ENCODE measurements around the gene PNKP.

The PNKP gene

DNA sequence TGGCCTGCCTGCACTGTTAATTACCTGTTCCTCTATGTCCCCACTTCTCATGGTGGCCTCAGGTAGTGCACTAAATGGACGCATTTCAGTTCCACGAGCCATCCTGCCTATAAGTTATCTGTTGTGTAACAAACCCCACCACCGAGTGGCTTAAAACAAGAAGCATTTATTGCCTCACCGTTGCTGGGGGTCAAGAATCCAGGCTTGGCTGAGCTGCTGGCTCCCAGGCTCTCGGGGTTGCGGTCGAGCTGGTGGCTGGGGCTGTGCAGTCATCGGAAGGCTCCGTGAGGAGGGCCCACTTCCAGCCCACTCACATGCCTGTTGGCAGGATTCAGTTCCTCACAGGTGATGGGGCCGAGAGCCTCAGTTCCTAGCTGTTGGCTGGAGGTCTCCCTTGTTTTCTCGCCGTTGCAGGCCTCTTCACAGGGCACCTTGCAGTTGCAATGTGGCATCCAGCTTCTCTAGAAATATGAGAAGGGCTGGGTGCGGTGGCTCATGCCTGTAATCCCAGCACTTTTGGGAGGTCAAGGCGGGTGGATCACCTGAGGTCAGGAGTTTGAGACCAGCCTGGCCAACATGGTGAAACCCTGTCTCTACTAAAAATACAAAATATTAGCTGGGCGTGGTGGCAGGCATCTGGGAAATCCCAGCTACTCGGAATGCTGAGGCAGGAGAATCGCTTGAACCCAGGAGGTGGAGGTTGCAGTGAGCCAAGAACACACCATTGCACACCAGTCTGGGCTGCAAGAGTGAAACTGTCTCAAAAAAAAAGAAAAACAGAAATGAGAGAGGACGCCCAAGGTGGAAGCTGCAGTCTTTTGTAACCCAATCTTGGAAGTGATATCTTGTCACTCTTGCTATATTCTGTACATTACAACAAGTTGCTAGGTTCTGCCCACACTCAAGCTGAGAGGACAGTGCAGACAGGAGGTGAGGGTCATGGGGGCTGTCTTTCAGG lies 23.0 kb downstream of the PNKP start:
- H3K9me3 ChIP-seq (replicated peaks; ENCODE audit: low read length), result no peaks in the 10 kb centered on the region

GRCh38 chr19:49843265-49843664 lies 24.1 kb downstream of the PNKP start:
- H3K4me2 ChIP-seq (ENCODE audit: low read length), result no peak overlapping the region
- no peaks in the 10 kb centered on the region for H3K9me3 ChIP-seq (replicated peaks; ENCODE audit: low read length)
- H3K9ac ChIP-seq (ENCODE audit: low read depth, low read length), result no peak overlapping the region
- H3K4me3 ChIP-seq (ENCODE audit: low read length), result no peak overlapping the region
- peaks cover 5% of the 10 kb centered on the region for H3K4me1 ChIP-seq (ENCODE audit: control insufficient read depth, insufficient read depth, low read length)
- no peaks in the 10 kb centered on the region for H3K27me3 ChIP-seq (ENCODE audit: control insufficient read depth, insufficient read depth, low read length)
- peaks cover 27% of the 10 kb centered on the region for H3K36me3 ChIP-seq (ENCODE audit: insufficient read depth, low read length)

More for the DNA sequence above, 23.0 kb downstream of the PNKP start:
- H3K4me2 ChIP-seq (ENCODE audit: low read length), result no peak overlapping the region
- no peak overlapping the region for H3K9ac ChIP-seq (ENCODE audit: low read depth, low read length)
- no peaks in the 10 kb centered on the region for H3K27me3 ChIP-seq (ENCODE audit: control insufficient read depth, insufficient read depth, low read length)
- H3K36me3 ChIP-seq (ENCODE audit: insufficient read depth, low read length), result peaks cover 16% of the 10 kb centered on the region
- no peak overlapping the region for H3K4me3 ChIP-seq (ENCODE audit: low read length)
- peaks cover 11% of the 10 kb centered on the region for H3K4me1 ChIP-seq (ENCODE audit: control insufficient read depth, insufficient read depth, low read length)

GRCh38 chr19:49840736-49841249 lies 26.6 kb downstream of the PNKP start:
- Histone ChIP-seq H3K9me3 (replicated peaks; ENCODE audit: low read length) (no peaks in the 10 kb centered on the region), H3K9ac (ENCODE audit: low read depth, low read length) (no peak overlapping the region), H3K27me3 (ENCODE audit: control insufficient read depth, insufficient read depth, low read length) (no peaks in the 10 kb centered on the region), H3K4me3 (ENCODE audit: low read length) (no peak overlapping the region), H3K4me1 (ENCODE audit: control insufficient read depth, insufficient read depth, low read length) (no peaks in the 10 kb centered on the region), H3K4me2 (ENCODE audit: low read length) (no peak overlapping the region), H3K36me3 (ENCODE audit: insufficient read depth, low read length) (peaks cover 50% of the 10 kb centered on the region)

DNA sequence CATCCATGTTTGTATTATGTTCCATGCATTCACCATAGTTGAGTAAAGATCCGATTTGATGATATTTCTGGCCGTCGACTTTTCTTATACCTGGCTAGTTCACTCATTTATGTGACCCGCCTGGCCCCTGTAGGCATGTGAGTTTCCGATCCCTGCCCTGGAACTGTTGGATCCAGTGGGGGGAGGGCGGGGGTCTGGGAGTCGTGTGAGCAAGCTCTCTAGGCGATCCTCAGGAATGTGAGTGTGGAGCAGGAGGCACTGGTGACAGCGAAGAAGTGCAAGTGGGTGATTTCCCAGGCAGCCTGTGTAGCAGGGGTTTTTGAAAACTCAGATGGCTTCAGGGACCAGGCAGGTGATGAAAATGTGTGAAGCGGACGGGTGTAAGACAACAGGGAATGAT lies 27.1 kb downstream of the PNKP start:
- no peak overlapping the region for H3K4me3 ChIP-seq (ENCODE audit: low read length)
- H3K4me2 ChIP-seq (ENCODE audit: low read length), result no peak overlapping the region
- no peaks in the 10 kb centered on the region for H3K9me3 ChIP-seq (replicated peaks; ENCODE audit: low read length)
- no peaks in the 10 kb centered on the region for H3K27me3 ChIP-seq (ENCODE audit: control insufficient read depth, insufficient read depth, low read length)
- H3K9ac ChIP-seq (ENCODE audit: low read depth, low read length), result no peak overlapping the region
- no peaks in the 10 kb centered on the region for H3K4me1 ChIP-seq (ENCODE audit: control insufficient read depth, insufficient read depth, low read length)
- H3K36me3 ChIP-seq (ENCODE audit: insufficient read depth, low read length), result peaks cover 50% of the 10 kb centered on the region

DNA sequence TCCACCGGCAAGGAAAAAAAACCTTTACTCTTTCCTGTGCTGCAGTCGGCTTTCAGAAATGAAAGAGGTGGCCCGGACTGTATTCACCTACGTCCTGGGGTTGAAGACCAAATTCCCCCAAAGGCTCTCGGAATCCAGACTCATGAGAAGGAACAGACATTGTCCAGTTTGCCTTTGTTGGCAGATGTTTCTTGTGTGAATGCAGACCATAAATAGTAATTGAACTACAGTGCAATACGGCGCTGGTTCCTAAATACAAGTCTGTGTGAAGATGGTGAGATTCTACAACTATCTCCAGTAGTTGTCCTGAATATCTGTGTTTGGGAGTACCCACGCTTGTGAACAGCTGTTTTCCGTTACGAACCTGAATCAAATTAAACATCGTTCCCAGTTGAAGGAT lies 27.7 kb downstream of the PNKP start:
- no peaks in the 10 kb centered on the region for H3K27me3 ChIP-seq (ENCODE audit: control insufficient read depth, insufficient read depth, low read length)
- no peak overlapping the region for H3K4me3 ChIP-seq (ENCODE audit: low read length)
- H3K36me3 ChIP-seq (ENCODE audit: insufficient read depth, low read length), result peaks cover 56% of the 10 kb centered on the region
- H3K4me1 ChIP-seq (ENCODE audit: control insufficient read depth, insufficient read depth, low read length), result no peaks in the 10 kb centered on the region
- H3K9ac ChIP-seq (ENCODE audit: low read depth, low read length), result no peak overlapping the region
- no peaks in the 10 kb centered on the region for H3K9me3 ChIP-seq (replicated peaks; ENCODE audit: low read length)
- H3K4me2 ChIP-seq (ENCODE audit: low read length), result no peak overlapping the region

- no peaks in the 10 kb centered on the region for H3K27me3 ChIP-seq (ENCODE audit: control insufficient read depth, insufficient read depth, low read length)
- H3K36me3 ChIP-seq (ENCODE audit: insufficient read depth, low read length), result peaks cover 63% of the 10 kb centered on the region
- H3K4me3 ChIP-seq (ENCODE audit: low read length), result no peak overlapping the region
- H3K4me2 ChIP-seq (ENCODE audit: low read length), result no peak overlapping the region
- no peaks in the 10 kb centered on the region for H3K4me1 ChIP-seq (ENCODE audit: control insufficient read depth, insufficient read depth, low read length)
- no peaks in the 10 kb centered on the region for H3K9me3 ChIP-seq (replicated peaks; ENCODE audit: low read length)
- no peak overlapping the region for H3K9ac ChIP-seq (ENCODE audit: low read depth, low read length)
Measured at GRCh38 chr19:49838885-49839588, 28.3 kb downstream of the PNKP start.

DNA sequence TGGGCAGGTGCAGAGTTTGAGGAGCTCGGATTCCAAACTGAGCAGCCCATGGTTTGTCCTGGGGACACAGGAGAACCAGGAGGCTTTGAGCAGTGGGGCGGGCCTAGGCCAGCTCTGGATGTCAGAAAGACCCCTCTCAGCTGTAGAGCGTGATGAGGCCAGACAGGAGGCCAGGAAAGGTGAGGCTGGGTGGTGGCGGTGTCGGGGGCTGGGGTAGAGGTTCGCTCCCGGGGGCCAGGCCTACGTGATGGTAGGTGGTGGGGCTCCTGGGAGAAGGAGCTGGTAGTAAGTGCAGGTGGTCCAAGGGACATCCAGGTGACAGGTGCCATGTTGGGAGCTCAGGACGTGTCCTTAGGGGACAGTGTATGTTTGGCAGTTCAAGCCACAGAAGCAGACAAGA lies 30.0 kb downstream of the PNKP start:
- H3K4me2 ChIP-seq (ENCODE audit: low read length), result no peak overlapping the region
- no peaks in the 10 kb centered on the region for H3K27me3 ChIP-seq (ENCODE audit: control insufficient read depth, insufficient read depth, low read length)
- H3K36me3 ChIP-seq (ENCODE audit: insufficient read depth, low read length), result peaks cover 74% of the 10 kb centered on the region
- no peak overlapping the region for H3K9ac ChIP-seq (ENCODE audit: low read depth, low read length)
- H3K4me3 ChIP-seq (ENCODE audit: low read length), result no peak overlapping the region
- H3K4me1 ChIP-seq (ENCODE audit: control insufficient read depth, insufficient read depth, low read length), result peaks cover 4% of the 10 kb centered on the region
- H3K9me3 ChIP-seq (replicated peaks; ENCODE audit: low read length), result no peaks in the 10 kb centered on the region

DNA sequence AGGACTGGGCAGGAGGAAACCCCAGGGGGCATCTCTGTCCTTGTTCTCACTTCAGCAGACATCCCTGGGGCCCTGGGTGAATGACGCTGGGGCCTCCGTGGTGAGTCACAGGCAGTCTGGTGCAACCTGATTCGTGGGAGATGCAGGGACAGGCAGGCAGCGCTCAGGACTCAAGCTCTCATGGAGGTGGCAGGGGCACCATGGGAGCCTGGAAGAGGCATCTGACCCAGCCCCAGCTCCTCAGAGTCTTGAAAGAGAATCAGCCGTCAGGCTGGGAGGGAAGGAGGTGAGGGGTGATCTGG lies 30.4 kb downstream of the PNKP start:
- peaks cover 79% of the 10 kb centered on the region for H3K36me3 ChIP-seq (ENCODE audit: insufficient read depth, low read length)
- no peaks in the 10 kb centered on the region for H3K9me3 ChIP-seq (replicated peaks; ENCODE audit: low read length)
- no peak overlapping the region for H3K4me2 ChIP-seq (ENCODE audit: low read length)
- H3K27me3 ChIP-seq (ENCODE audit: control insufficient read depth, insufficient read depth, low read length), result no peaks in the 10 kb centered on the region
- H3K4me1 ChIP-seq (ENCODE audit: control insufficient read depth, insufficient read depth, low read length), result peaks cover 9% of the 10 kb centered on the region
- H3K4me3 ChIP-seq (ENCODE audit: low read length), result no peak overlapping the region
- no peak overlapping the region for H3K9ac ChIP-seq (ENCODE audit: low read depth, low read length)

DNA sequence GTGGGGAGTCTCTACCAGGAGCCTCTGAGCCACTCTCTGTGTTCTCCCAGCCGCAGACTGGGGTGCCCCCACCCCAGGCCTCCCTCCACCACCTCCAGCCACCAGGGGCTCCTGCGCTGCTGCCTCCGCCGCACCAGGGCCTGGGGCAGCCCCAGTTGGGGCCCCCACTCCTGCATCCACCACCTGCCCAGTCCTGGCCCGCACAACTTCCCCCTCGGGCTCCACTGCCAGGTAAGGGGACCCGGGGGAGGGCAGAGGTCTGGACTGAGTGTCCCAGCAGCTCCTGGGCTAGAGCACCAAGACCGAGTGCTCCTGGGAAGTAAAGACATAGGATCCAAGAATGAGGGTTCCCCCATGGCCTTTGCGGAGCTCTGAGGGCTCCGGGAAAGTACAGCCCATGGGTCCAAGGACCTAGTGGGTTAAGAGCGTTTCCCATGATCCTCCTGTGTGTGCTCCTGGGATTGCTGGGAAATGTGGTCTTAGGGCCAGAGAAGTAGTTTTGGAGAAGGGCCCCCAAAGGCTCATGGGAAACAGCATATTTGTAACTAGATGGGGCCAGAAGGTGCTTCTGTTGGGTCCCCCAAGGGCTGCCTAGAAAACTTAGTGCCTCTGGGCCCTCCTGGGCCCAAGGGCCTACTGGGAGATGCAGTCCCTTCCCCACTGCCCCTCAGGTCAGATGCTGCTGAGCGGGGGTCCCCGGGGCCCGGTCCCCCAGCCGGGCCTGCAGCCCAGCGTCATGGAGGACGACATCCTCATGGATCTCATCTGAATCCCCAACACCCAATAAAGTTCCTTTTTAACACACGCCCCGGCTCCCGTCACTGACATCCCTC lies 31.0 kb downstream of the PNKP start:
- no peaks in the 10 kb centered on the region for H3K27me3 ChIP-seq (ENCODE audit: control insufficient read depth, insufficient read depth, low read length)
- H3K9ac ChIP-seq (ENCODE audit: low read depth, low read length), result no peak overlapping the region
- H3K4me2 ChIP-seq (ENCODE audit: low read length), result no peak overlapping the region
- no peaks in the 10 kb centered on the region for H3K9me3 ChIP-seq (replicated peaks; ENCODE audit: low read length)
- peaks cover 85% of the 10 kb centered on the region for H3K36me3 ChIP-seq (ENCODE audit: insufficient read depth, low read length)
- peaks cover 14% of the 10 kb centered on the region for H3K4me1 ChIP-seq (ENCODE audit: control insufficient read depth, insufficient read depth, low read length)
- H3K4me3 ChIP-seq (ENCODE audit: low read length), result no peak overlapping the region

DNA sequence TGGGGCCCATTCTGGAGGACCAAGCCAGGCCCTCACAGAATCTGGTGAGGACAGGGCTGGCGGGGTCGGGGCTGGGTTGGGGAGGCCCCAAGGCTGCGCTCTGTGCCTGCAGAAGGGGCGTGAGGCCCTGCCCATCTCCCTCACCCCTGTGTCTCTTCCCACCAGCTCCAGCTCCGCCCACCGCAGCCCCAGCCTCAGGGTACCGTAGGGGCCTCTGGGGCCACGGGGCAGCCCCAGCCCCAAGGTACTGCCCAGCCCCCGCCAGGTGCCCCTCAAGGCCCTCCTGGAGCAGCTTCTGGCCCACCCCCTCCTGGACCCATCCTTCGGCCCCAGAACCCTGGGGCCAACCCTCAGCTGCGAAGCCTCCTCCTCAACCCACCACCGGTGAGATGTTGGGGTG lies 31.8 kb downstream of the PNKP start:
- peaks cover 86% of the 10 kb centered on the region for H3K36me3 ChIP-seq (ENCODE audit: insufficient read depth, low read length)

DNA sequence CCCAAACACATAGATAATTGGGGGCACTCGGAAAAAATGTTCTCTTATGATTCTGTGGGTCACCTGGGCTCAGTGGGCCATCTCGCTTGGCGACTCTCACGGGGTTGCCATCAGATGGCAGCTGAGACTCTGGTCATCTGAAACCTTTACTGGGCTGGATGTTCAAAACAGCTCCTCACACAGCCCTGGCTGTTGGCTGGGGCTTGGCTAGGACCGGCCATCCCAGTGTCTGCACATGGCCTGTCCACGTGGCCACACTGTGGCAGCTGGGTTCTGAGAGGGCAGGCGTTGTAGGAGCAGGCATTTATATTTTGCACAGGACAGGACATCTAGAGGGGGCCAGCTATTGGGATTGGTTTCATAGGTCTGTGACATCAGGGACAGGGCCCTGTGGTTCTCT lies 33.8 kb downstream of the PNKP start:
- H3K27me3 ChIP-seq (ENCODE audit: control insufficient read depth, insufficient read depth, low read length), result no peaks in the 10 kb centered on the region
- peaks cover 75% of the 10 kb centered on the region for H3K36me3 ChIP-seq (ENCODE audit: insufficient read depth, low read length)
- H3K4me2 ChIP-seq (ENCODE audit: low read length), result no peak overlapping the region

More for the DNA sequence above, 31.8 kb downstream of the PNKP start:
- Histone ChIP-seq H3K4me1 (ENCODE audit: control insufficient read depth, insufficient read depth, low read length) (peaks cover 14% of the 10 kb centered on the region), H3K4me2 (ENCODE audit: low read length) (no peak overlapping the region), H3K27me3 (ENCODE audit: control insufficient read depth, insufficient read depth, low read length) (no peaks in the 10 kb centered on the region), H3K9ac (ENCODE audit: low read depth, low read length) (no peak overlapping the region), H3K4me3 (ENCODE audit: low read length) (no peak overlapping the region), H3K9me3 (replicated peaks; ENCODE audit: low read length) (no peaks in the 10 kb centered on the region)

More for the DNA sequence above, 33.8 kb downstream of the PNKP start:
- H3K4me1 ChIP-seq (ENCODE audit: control insufficient read depth, insufficient read depth, low read length), result peaks cover 14% of the 10 kb centered on the region
- no peak overlapping the region for H3K4me3 ChIP-seq (ENCODE audit: low read length)
- no peak overlapping the region for H3K9ac ChIP-seq (ENCODE audit: low read depth, low read length)
- no peaks in the 10 kb centered on the region for H3K9me3 ChIP-seq (replicated peaks; ENCODE audit: low read length)

All from skeletal muscle satellite cell (primary cell).